HEK293 (cell line): ENCODE results near the gene URAD.
A peak's percentile ranks its signal among the peaks of the same experiment; 100 is the strongest.

ENCODE experiments used
- HOXC10 ChIP-seq: sonication (generic); formaldehyde crosslinking; IDR thresholded peaks from 2 replicates; pipeline ENCODE4 v1.8.1; 2023; ENCODE audit warnings: mild to moderate bottlenecking, missing genetic modification reagents
- REST ChIP-seq: fragments of 450-650 bp; formaldehyde crosslinking; IDR thresholded peaks from 2 replicates; pipeline ENCODE4 v1.5.1; 2016; ENCODE audit warnings: missing biosample characterization, missing genetic modification characterization
- WT1 ChIP-seq: fragments of 450-650 bp; formaldehyde crosslinking; IDR thresholded peaks from 2 replicates; pipeline ENCODE4 v1.5.1; 2016; ENCODE audit warnings: missing biosample characterization, missing genetic modification characterization
- ZBTB20 ChIP-seq: fragments of 450-650 bp; formaldehyde crosslinking; IDR thresholded peaks from 2 replicates; pipeline ENCODE4 v1.5.1; 2016; ENCODE audit warnings: missing biosample characterization, missing genetic modification characterization
- ZFP37 ChIP-seq: fragments of 450-650 bp; formaldehyde crosslinking; IDR thresholded peaks from 2 replicates; pipeline ENCODE4 v1.5.1; 2016; ENCODE audit warnings: missing biosample characterization, missing genetic modification characterization
- ZNF133 ChIP-seq: fragments of 450-650 bp; formaldehyde crosslinking; IDR thresholded peaks from 2 replicates; pipeline ENCODE4 v1.5.1; 2016; ENCODE audit warnings: missing biosample characterization, missing genetic modification characterization
- ZNF202 ChIP-seq: fragments of 450-650 bp; formaldehyde crosslinking; IDR thresholded peaks from 2 replicates; pipeline ENCODE4 v1.5.1; 2016; ENCODE audit warnings: missing biosample characterization, missing genetic modification characterization, borderline replicate concordance
- ZNF394 ChIP-seq: fragments of 450-650 bp; formaldehyde crosslinking; IDR thresholded peaks from 2 replicates; pipeline ENCODE4 v1.5.1; 2016; ENCODE audit warnings: missing biosample characterization, missing genetic modification characterization, mild to moderate bottlenecking, moderate library complexity, borderline replicate concordance
- ZNF423 ChIP-seq: fragments of 450-650 bp; formaldehyde crosslinking; IDR thresholded peaks from 2 replicates; pipeline ENCODE4 v1.5.1; 2016; ENCODE audit warnings: missing biosample characterization, missing genetic modification characterization
- ZNF48 ChIP-seq: fragments of 450-650 bp; formaldehyde crosslinking; IDR thresholded peaks from 2 replicates; pipeline ENCODE4 v1.5.1; 2016; ENCODE audit warnings: missing biosample characterization, missing genetic modification characterization
- ZNF501 ChIP-seq: fragments of 450-650 bp; formaldehyde crosslinking; IDR thresholded peaks from 2 replicates; pipeline ENCODE4 v1.5.1; 2016; ENCODE audit warnings: missing biosample characterization, missing genetic modification characterization
- ZNF639 ChIP-seq: fragments of 450-650 bp; formaldehyde crosslinking; IDR thresholded peaks from 2 replicates; pipeline ENCODE4 v1.5.1; 2016; ENCODE audit warnings: missing biosample characterization, missing genetic modification characterization
- ZNF670 ChIP-seq: fragments of 450-650 bp; formaldehyde crosslinking; IDR thresholded peaks from 2 replicates; pipeline ENCODE4 v1.5.1; 2016; ENCODE audit warnings: missing biosample characterization, missing genetic modification characterization, low read depth
- ZNF792 ChIP-seq: fragments of 450-650 bp; formaldehyde crosslinking; IDR thresholded peaks from 2 replicates; pipeline ENCODE4 v1.5.1; 2016; ENCODE audit warnings: missing biosample characterization, missing genetic modification characterization
- ZSCAN5A ChIP-seq: fragments of 450-650 bp; formaldehyde crosslinking; IDR thresholded peaks from 2 replicates; pipeline ENCODE4 v1.5.1; 2016; ENCODE audit warnings: missing biosample characterization, missing genetic modification characterization
- TF ChIP-seq, protein P1 (sequence below): fragments of 450-650 bp; formaldehyde crosslinking; conservative IDR thresholded peaks from 2 replicates; pipeline ENCODE4 v1.5.1; 2016; ENCODE audit warnings: low read depth, missing biosample characterization, missing genetic modification characterization
- TF ChIP-seq, protein P2 (sequence below): IDR thresholded peaks from 2 replicates; pipeline ENCODE4 v1.6.1; 2011; ENCODE audit warnings: mild to moderate bottlenecking, low read depth, low read length, borderline replicate concordance
- TF ChIP-seq, protein P3 (sequence below): fragments of 450-650 bp; formaldehyde crosslinking; IDR thresholded peaks from 2 replicates; pipeline ENCODE4 v1.5.1; 2016; ENCODE audit warnings: missing biosample characterization, missing genetic modification characterization, borderline replicate concordance

URAD gene

GRCh38 chr13:27968316-27969081, 20.0 kb downstream of the URAD start (continued):
- TF ChIP-seq, protein P1, sequence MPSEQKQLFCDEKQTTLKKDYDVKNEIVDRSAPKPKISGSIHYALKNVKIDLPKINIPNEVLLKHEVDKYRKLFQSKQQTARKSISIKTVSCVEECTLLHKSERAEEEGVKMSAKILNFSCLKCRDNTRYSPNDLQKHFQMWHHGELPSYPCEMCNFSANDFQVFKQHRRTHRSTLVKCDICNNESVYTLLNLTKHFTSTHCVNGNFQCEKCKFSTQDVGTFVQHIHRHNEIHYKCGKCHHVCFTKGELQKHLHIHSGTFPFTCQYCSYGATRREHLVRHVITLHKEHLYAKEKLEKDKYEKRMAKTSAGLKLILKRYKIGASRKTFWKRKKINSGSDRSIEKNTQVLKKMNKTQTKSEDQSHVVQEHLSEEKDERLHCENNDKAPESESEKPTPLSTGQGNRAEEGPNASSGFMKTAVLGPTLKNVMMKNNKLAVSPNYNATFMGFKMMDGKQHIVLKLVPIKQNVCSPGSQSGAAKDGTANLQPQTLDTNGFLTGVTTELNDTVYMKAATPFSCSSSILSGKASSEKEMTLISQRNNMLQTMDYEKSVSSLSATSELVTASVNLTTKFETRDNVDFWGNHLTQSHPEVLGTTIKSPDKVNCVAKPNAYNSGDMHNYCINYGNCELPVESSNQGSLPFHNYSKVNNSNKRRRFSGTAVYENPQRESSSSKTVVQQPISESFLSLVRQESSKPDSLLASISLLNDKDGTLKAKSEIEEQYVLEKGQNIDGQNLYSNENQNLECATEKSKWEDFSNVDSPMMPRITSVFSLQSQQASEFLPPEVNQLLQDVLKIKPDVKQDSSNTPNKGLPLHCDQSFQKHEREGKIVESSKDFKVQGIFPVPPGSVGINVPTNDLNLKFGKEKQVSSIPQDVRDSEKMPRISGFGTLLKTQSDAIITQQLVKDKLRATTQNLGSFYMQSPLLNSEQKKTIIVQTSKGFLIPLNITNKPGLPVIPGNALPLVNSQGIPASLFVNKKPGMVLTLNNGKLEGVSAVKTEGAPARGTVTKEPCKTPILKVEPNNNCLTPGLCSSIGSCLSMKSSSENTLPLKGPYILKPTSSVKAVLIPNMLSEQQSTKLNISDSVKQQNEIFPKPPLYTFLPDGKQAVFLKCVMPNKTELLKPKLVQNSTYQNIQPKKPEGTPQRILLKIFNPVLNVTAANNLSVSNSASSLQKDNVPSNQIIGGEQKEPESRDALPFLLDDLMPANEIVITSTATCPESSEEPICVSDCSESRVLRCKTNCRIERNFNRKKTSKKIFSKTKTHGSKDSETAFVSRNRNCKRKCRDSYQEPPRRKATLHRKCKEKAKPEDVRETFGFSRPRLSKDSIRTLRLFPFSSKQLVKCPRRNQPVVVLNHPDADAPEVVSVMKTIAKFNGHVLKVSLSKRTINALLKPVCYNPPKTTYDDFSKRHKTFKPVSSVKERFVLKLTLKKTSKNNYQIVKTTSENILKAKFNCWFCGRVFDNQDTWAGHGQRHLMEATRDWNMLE: no peak
- peak; percentile 73; the same call in 1 of the 2 replicates for TF ChIP-seq ZNF501 (tag by site-specific recombination)
- no peak for TF ChIP-seq ZNF423 (tag by site-specific recombination)
- TF ChIP-seq ZNF133: no peak
- TF ChIP-seq ZNF670 (tag by site-specific recombination): no peak
- peak; percentile 73; the same call in 1 of the 2 replicates for TF ChIP-seq ZBTB20 (tag by site-specific recombination)
- TF ChIP-seq ZNF792 (tag by site-specific recombination): peak; percentile 41; the same call in 1 of the 2 replicates
- peak; percentile 49; the same call in 1 of the 2 replicates for TF ChIP-seq ZSCAN5A (tag by site-specific recombination)
- TF ChIP-seq, protein P2, sequence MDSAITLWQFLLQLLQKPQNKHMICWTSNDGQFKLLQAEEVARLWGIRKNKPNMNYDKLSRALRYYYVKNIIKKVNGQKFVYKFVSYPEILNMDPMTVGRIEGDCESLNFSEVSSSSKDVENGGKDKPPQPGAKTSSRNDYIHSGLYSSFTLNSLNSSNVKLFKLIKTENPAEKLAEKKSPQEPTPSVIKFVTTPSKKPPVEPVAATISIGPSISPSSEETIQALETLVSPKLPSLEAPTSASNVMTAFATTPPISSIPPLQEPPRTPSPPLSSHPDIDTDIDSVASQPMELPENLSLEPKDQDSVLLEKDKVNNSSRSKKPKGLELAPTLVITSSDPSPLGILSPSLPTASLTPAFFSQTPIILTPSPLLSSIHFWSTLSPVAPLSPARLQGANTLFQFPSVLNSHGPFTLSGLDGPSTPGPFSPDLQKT: no peak
- TF ChIP-seq, protein P3, sequence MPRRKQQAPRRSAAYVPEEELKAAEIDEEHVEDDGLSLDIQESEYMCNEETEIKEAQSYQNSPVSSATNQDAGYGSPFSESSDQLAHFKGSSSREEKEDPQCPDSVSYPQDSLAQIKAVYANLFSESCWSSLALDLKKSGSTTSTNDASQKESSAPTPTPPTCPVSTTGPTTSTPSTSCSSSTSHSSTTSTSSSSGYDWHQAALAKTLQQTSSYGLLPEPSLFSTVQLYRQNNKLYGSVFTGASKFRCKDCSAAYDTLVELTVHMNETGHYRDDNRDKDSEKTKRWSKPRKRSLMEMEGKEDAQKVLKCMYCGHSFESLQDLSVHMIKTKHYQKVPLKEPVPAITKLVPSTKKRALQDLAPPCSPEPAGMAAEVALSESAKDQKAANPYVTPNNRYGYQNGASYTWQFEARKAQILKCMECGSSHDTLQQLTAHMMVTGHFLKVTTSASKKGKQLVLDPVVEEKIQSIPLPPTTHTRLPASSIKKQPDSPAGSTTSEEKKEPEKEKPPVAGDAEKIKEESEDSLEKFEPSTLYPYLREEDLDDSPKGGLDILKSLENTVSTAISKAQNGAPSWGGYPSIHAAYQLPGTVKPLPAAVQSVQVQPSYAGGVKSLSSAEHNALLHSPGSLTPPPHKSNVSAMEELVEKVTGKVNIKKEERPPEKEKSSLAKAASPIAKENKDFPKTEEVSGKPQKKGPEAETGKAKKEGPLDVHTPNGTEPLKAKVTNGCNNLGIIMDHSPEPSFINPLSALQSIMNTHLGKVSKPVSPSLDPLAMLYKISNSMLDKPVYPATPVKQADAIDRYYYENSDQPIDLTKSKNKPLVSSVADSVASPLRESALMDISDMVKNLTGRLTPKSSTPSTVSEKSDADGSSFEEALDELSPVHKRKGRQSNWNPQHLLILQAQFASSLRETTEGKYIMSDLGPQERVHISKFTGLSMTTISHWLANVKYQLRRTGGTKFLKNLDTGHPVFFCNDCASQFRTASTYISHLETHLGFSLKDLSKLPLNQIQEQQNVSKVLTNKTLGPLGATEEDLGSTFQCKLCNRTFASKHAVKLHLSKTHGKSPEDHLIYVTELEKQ (tag by site-specific recombination): no peak
- TF ChIP-seq ZFP37: peak; percentile 81; the same call in 1 of the 2 replicates
- TF ChIP-seq ZNF639: no peak
- no peak for TF ChIP-seq ZNF202 (tag by site-specific recombination)
- TF ChIP-seq ZNF48 (tag by site-specific recombination): no peak
- TF ChIP-seq WT1 (tag by site-specific recombination): no peak
- peak; percentile 78 for TF ChIP-seq REST (tag by site-specific recombination)
- no peak for TF ChIP-seq HOXC10
- TF ChIP-seq ZNF394: peak; percentile 22; the same call in 1 of the 2 replicates
